Parathyroid adenoma (tissue), 2 donors: ENCODE data around the gene MBOAT7.

ENCODE experiments used
- H2AFZ ChIP-seq: fragments of 300-600 bp; sonication (generic); one replicate; pipeline ENCODE4 v1.7.0; 2017; ENCODE audit warnings: antibody characterized with exemption, mild to moderate bottlenecking
- H3K27ac ChIP-seq: fragments of 300-600 bp; sonication (generic); one replicate; pipeline ENCODE4 v1.7.0; 2017
- H3K27me3 ChIP-seq: fragments of 300-600 bp; sonication (generic); one replicate; pipeline ENCODE4 v1.7.0; 2017; ENCODE audit warnings: low read length; ENCODE audit not compliant: control insufficient read depth, insufficient read depth
- H3K36me3 ChIP-seq: fragments of 300-600 bp; sonication (generic); one replicate; pipeline ENCODE4 v1.7.0; 2017; ENCODE audit warnings: low read length; ENCODE audit not compliant: control insufficient read depth, insufficient read depth
- H3K4me1 ChIP-seq: fragments of 300-600 bp; sonication (generic); one replicate; pipeline ENCODE4 v1.7.0; 2017; ENCODE audit warnings: control low read depth
- H3K4me2 ChIP-seq: fragments of 300-600 bp; sonication (generic); one replicate; pipeline ENCODE4 v1.7.0; 2017; ENCODE audit warnings: low read length
- H3K4me3 ChIP-seq: fragments of 300-600 bp; sonication (generic); one replicate; pipeline ENCODE4 v1.7.0; 2017; ENCODE audit warnings: low read depth, low read length
- H3K79me2 ChIP-seq: fragments of 300-600 bp; sonication (generic); one replicate; pipeline ENCODE4 v1.7.0; 2017; ENCODE audit warnings: control low read depth
- H3K9ac ChIP-seq: fragments of 300-600 bp; sonication (generic); one replicate; pipeline ENCODE4 v1.7.0; 2017; ENCODE audit warnings: mild to moderate bottlenecking
- H3K9me3 ChIP-seq: fragments of 300-600 bp; sonication (generic); one replicate; pipeline ENCODE4 v1.7.0; 2017; ENCODE audit warnings: low read length; ENCODE audit not compliant: control insufficient read depth
- TF ChIP-seq, protein P1 (sequence below): fragments of 300-600 bp; sonication (generic); IDR thresholded peaks from one replicate; pipeline ENCODE4 v1.7.0; 2017; ENCODE audit warnings: antibody characterized with exemption, mild to moderate bottlenecking
- donor health status: primary hyperparathyroidism.

MBOAT7 gene

GRCh38 chr19:54142166-54142780 is 47.1 kb downstream of the MBOAT7 start:
- Histone ChIP-seq H3K36me3 (no peaks in the 10 kb centered on the region), H3K9ac (no peak overlapping the region), H3K79me2 (peaks cover 18% of the 10 kb centered on the region), H3K9me3 (no peaks in the 10 kb centered on the region), H3K4me2 (no peak overlapping the region), H3K27me3 (no peaks in the 10 kb centered on the region), H3K27ac (no peak overlapping the region), H3K4me1 (no peaks in the 10 kb centered on the region), H2AFZ (no peak overlapping the region), H3K4me3 (no peak overlapping the region)
- TF ChIP-seq, protein P1, sequence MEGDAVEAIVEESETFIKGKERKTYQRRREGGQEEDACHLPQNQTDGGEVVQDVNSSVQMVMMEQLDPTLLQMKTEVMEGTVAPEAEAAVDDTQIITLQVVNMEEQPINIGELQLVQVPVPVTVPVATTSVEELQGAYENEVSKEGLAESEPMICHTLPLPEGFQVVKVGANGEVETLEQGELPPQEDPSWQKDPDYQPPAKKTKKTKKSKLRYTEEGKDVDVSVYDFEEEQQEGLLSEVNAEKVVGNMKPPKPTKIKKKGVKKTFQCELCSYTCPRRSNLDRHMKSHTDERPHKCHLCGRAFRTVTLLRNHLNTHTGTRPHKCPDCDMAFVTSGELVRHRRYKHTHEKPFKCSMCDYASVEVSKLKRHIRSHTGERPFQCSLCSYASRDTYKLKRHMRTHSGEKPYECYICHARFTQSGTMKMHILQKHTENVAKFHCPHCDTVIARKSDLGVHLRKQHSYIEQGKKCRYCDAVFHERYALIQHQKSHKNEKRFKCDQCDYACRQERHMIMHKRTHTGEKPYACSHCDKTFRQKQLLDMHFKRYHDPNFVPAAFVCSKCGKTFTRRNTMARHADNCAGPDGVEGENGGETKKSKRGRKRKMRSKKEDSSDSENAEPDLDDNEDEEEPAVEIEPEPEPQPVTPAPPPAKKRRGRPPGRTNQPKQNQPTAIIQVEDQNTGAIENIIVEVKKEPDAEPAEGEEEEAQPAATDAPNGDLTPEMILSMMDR: no peak

DNA sequence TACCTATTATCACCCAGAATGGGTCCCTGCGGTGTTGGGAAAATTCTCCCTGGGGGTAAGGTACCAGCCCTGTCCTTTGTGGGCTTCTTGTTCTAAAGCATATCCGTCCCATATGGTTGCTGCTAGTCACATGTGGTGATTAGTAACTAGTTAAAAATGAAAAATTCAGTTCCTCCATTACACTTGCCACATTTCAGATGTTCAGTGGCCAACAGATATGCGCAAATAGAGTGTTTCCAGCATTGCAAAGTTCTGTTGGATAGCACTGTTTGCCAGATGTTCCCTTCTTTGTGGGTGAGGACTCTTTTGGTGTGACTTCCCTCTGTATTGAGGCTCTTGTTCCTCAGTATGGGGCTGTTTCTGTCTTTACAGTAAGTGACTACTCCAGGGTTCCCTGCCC is 48.0 kb downstream of the MBOAT7 start:
- H3K36me3 ChIP-seq: no peaks in the 10 kb centered on the region
- TF ChIP-seq, protein P1: no peak
- no peak overlapping the region for H3K4me3 ChIP-seq

GRCh38 chr19:54138489-54139256 is 50.7 kb downstream of the MBOAT7 start:
- peak overlapping the region; percentile 92 for H3K27ac ChIP-seq
- H3K4me1 ChIP-seq: peaks cover 7% of the 10 kb centered on the region
- H3K36me3 ChIP-seq: no peaks in the 10 kb centered on the region
- H3K4me3 ChIP-seq: peak overlapping the region; percentile 85
- TF ChIP-seq, protein P1: no peak
- H3K9me3 ChIP-seq: no peaks in the 10 kb centered on the region
- peaks cover 18% of the 10 kb centered on the region for H3K79me2 ChIP-seq
- peak overlapping the region; percentile 78 for H3K4me2 ChIP-seq
- no peaks in the 10 kb centered on the region for H3K27me3 ChIP-seq
- H2AFZ ChIP-seq: peak overlapping the region; percentile 89
- H3K9ac ChIP-seq: no peak overlapping the region

More for the DNA sequence above, 48.0 kb downstream of the MBOAT7 start:
- H2AFZ ChIP-seq: no peak overlapping the region
- H3K4me1 ChIP-seq: peaks cover under 1% of the 10 kb centered on the region
- H3K79me2 ChIP-seq: peaks cover 18% of the 10 kb centered on the region
- H3K4me2 ChIP-seq: no peak overlapping the region
- H3K9ac ChIP-seq: no peak overlapping the region
- H3K9me3 ChIP-seq: no peaks in the 10 kb centered on the region
- no peaks in the 10 kb centered on the region for H3K27me3 ChIP-seq
- H3K27ac ChIP-seq: no peak overlapping the region

- peak within 1 kb of the TSS; percentile 85 for H3K4me3 ChIP-seq
Measured at GRCh38 chr19:54137699-54138488, 51.5 kb downstream of the MBOAT7 start, which contains the start of gene CNOT3. Gene CNOT3, plus strand, starts transcription at chr19:54137762. Its CDS starts 5,217 bp downstream, at chr19:54142979.

More at GRCh38 chr19:54137699-54138488, 51.5 kb downstream of the MBOAT7 start, which contains the start of gene CNOT3:
- Histone ChIP-seq H3K79me2 (peaks cover 18% of the 10 kb centered on the region), H3K4me1 (peaks cover 7% of the 10 kb centered on the region), H3K36me3 (no peaks in the 10 kb centered on the region), H3K27me3 (no peaks in the 10 kb centered on the region), H3K4me2 (peak within 1 kb of the TSS; percentile 95), H3K9ac (peak within 1 kb of the TSS; percentile 99), H3K27ac (peak within 1 kb of the TSS; percentile 92), H2AFZ (peak within 1 kb of the TSS; percentile 89), H3K9me3 (no peaks in the 10 kb centered on the region)
- TF ChIP-seq, protein P1: peak; percentile 15
